ENCODE measurements around the gene FAM222A.
A peak's percentile ranks its signal among the peaks of the same experiment; 100 is the strongest.

FAM222A gene

DNA sequence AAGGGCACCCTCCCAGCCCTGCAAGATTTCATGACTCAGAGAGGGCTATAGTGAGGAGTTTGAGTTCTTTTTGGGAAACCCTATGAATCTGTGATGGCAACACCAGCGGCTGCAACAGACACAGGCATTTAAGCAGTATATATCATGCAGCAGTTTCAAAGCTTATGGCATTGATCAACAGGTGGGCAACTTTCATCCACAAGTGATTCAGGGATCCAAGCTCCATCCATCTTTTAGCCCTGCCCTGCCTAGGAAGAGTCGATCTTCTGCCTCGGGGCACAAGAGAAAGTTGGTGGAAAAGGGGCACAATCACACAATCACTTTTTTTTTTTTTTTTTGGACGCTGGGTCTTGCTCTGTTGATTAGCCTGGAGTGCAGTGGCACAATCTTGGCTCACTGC is 8.3 kb upstream of the FAM222A start:
- Histone ChIP-seq H3K27ac (ENCODE audit: low read length) (no peak overlapping the region), H3K27me3 (ENCODE audit: low read depth, low read length) (no peaks in the 10 kb centered on the region), H3K4me1 (ENCODE audit: control insufficient read depth in 1 of 2, insufficient read depth in 2 of 2, low read length in 2 of 2) (no peaks in the 10 kb centered on the region), H3K9me3 (ENCODE audit: control insufficient read depth in 1 of 2, low read length in 2 of 2) (no peaks in the 10 kb centered on the region), H3K36me3 (ENCODE audit: control insufficient read depth in 1 of 2, insufficient read depth in 2 of 2, low read length in 2 of 2) (no peaks in the 10 kb centered on the region), H3K4me3 (ENCODE audit: low read depth in 1 of 2, low read length in 2 of 2) (no peak overlapping the region)

DNA sequence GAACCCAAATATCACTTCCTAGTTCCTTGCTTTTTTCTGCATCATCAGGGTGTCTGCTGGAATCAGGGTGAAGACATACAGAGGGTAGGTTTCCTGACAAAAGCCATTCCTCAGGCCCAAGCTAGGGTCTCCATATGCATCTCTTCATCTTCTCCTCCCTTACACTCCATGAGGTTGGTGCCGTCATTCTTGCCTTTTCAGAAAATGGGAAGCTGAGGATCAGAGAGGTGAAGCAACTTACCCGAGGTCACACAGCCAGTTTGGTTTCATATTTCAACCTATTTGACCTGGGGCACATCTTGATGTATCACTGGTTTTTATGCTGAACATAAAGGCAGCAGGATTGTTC is 7.3 kb upstream of the FAM222A start:
- no peak overlapping the region for H3K27ac ChIP-seq (ENCODE audit: low read length)
- peaks cover 2% of the 10 kb centered on the region for H3K27me3 ChIP-seq (ENCODE audit: low read depth, low read length)
- no peak overlapping the region for H3K4me3 ChIP-seq (ENCODE audit: low read depth in 1 of 2, low read length in 2 of 2)
- H3K36me3 ChIP-seq (ENCODE audit: control insufficient read depth in 1 of 2, insufficient read depth in 2 of 2, low read length in 2 of 2): no peaks in the 10 kb centered on the region
- no peaks in the 10 kb centered on the region for H3K4me1 ChIP-seq (ENCODE audit: control insufficient read depth in 1 of 2, insufficient read depth in 2 of 2, low read length in 2 of 2)
- no peaks in the 10 kb centered on the region for H3K9me3 ChIP-seq (ENCODE audit: control insufficient read depth in 1 of 2, low read length in 2 of 2)

DNA sequence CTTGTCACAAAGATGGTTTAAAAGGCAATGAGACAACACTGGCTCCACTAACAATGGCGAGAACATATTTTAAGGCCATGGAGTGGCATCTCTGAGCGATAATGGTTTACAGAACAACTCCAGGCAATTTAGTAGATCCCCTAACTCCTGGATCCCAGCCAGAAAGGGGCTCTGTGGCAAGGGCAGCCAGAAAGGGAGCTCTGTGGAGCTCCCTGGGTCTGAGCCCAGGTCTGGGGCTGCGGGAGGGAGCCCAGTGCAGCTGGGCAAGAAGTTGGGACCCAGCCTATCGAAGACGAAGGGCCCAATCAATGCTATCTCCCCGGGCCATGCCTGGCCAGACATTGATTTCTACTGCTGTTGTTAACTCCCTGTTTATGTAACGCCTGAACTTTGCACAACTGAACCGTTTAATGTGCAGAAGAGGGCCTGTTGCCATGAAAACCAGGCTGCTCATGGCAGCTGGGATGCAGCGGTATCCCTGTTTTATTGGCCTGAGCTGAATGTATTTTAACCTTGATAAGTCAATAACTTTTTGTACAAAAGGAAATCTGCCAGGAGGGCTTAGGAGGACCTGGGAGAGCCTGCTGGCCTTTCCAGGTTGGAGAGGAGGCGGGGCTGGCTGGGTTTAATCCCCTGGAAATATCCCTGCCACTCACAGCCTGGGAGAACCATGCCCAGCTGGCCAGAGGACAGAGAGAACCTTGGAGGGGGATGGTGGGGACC is 6.7 kb upstream of the FAM222A start:
- Histone ChIP-seq H3K9me3 (ENCODE audit: control insufficient read depth in 1 of 2, low read length in 2 of 2) (no peaks in the 10 kb centered on the region), H3K4me1 (ENCODE audit: control insufficient read depth in 1 of 2, insufficient read depth in 2 of 2, low read length in 2 of 2) (no peaks in the 10 kb centered on the region), H3K4me3 (ENCODE audit: low read depth in 1 of 2, low read length in 2 of 2) (no peak overlapping the region), H3K27me3 (ENCODE audit: low read depth, low read length) (peaks cover 8% of the 10 kb centered on the region), H3K27ac (ENCODE audit: low read length) (no peak overlapping the region), H3K36me3 (ENCODE audit: control insufficient read depth in 1 of 2, insufficient read depth in 2 of 2, low read length in 2 of 2) (no peaks in the 10 kb centered on the region)

DNA sequence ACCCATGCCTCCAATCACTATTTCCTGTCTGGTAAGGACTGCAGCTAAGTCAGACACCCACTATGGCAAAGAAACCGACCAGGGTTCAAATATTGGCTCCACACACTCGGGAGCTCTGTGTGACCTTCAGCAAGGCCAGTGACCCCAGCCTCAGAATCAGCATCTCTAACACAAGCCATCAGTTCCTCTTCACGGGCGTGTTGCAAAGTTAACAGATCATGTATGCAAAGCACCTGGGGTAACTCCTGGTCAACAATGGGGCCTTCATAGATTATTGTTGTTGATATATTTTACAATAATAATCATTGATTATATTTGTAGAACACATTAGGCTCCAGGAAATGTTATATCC is 6.2 kb upstream of the FAM222A start:
- Histone ChIP-seq H3K4me1 (ENCODE audit: control insufficient read depth in 1 of 2, insufficient read depth in 2 of 2, low read length in 2 of 2) (no peaks in the 10 kb centered on the region), H3K27ac (ENCODE audit: low read length) (no peak overlapping the region), H3K27me3 (ENCODE audit: low read depth, low read length) (peaks cover 8% of the 10 kb centered on the region)

DNA sequence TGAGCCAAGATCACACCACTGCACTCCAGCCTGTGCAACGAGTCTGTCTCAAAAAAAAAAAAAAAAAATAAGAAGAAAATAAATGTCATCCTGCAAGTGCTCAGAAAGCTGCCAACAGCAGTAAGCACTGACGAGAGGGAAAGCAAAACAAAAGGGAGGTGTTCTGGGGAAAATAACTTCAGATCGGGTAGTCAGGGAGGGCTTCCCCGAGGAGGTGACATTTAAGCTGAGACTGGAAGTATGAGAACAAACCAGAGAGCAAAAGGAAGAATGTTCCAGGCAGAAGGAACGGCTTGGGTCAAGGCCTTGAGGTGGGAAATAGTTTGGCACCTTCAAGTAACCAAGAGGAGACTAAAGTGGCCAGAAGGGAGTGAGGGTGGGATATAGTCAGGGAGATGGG is 4.7 kb upstream of the FAM222A start:
- Histone ChIP-seq H3K27ac (ENCODE audit: low read length) (no peak overlapping the region), H3K36me3 (ENCODE audit: control insufficient read depth in 1 of 2, insufficient read depth in 2 of 2, low read length in 2 of 2) (no peaks in the 10 kb centered on the region), H3K27me3 (ENCODE audit: low read depth, low read length) (peaks cover 8% of the 10 kb centered on the region), H3K4me3 (ENCODE audit: low read depth in 1 of 2, low read length in 2 of 2) (no peak overlapping the region), H3K4me1 (ENCODE audit: control insufficient read depth in 1 of 2, insufficient read depth in 2 of 2, low read length in 2 of 2) (no peaks in the 10 kb centered on the region), H3K9me3 (ENCODE audit: control insufficient read depth in 1 of 2, low read length in 2 of 2) (no peaks in the 10 kb centered on the region)

More for the DNA sequence above, 6.2 kb upstream of the FAM222A start:
- Histone ChIP-seq H3K9me3 (ENCODE audit: control insufficient read depth in 1 of 2, low read length in 2 of 2) (no peaks in the 10 kb centered on the region), H3K36me3 (ENCODE audit: control insufficient read depth in 1 of 2, insufficient read depth in 2 of 2, low read length in 2 of 2) (no peaks in the 10 kb centered on the region), H3K4me3 (ENCODE audit: low read depth in 1 of 2, low read length in 2 of 2) (no peak overlapping the region)

DNA sequence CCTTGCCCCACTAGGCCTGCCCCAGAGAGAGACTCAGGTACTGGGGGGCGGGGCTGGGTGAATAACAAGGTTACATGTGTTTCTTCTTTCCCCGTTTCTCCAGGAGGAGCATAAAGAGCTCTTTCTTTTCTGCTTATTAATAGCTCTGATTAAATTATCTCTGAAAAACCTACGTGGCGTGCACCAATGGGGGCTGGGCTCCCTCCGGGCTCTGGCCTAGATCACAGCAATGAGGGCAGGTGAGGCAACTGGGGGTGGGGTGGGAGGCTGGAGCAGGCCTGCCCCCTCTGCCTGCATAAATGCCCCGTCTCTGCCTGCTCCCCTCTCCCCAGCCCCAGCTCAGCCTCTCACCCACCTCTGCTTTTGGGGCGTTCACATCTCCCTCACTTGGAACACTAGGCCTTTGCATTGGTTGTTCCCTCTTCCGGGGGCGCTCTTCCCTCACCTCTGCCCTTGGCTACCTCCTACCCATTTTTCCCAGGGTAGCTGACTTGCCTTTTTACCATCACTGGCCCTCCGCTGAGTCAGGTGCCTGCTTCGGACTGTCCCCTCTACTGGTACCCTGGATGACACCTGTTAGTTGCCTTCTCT is 4.1 kb upstream of the FAM222A start:
- Histone ChIP-seq H3K4me3 (ENCODE audit: low read depth in 1 of 2, low read length in 2 of 2) (no peak overlapping the region), H3K4me1 (ENCODE audit: control insufficient read depth in 1 of 2, insufficient read depth in 2 of 2, low read length in 2 of 2) (no peaks in the 10 kb centered on the region), H3K27ac (ENCODE audit: low read length) (peak overlapping the region; percentile 33)

DNA sequence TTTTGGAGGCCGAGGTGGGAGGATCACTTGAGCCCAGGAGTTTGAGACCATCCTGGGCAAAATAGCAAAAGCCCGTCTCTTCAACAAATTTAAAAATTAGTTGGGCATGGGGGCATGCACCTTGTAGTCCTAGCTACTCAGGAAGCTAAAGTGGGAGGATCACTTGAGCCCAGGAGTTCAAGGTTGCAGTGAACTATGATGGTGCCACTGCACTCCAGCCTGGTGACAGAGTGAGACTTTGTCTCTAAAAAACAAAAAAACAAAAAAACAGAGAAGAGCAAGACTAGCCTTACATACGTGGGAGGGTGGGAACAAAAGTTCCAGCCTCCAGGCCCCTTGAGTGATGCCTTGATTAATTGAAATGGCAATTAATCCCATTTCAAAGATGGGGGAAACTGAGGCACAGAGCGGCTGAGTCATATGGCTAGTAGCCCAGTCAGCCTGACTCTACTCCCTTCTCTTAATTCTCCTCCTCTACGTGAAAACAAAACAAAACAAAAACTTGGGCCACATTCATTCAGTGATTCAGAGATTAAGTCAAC is 3.3 kb upstream of the FAM222A start:
- no peaks in the 10 kb centered on the region for H3K36me3 ChIP-seq (ENCODE audit: control insufficient read depth in 1 of 2, insufficient read depth in 2 of 2, low read length in 2 of 2)
- no peak overlapping the region for H3K4me3 ChIP-seq (ENCODE audit: low read depth in 1 of 2, low read length in 2 of 2)
- H3K27ac ChIP-seq (ENCODE audit: low read length): peak overlapping the region; percentile 33
- H3K27me3 ChIP-seq (ENCODE audit: low read depth, low read length): peaks cover 8% of the 10 kb centered on the region
- H3K4me1 ChIP-seq (ENCODE audit: control insufficient read depth in 1 of 2, insufficient read depth in 2 of 2, low read length in 2 of 2): peaks cover 0 to 7% of the 10 kb centered on the region in 2 donors
- no peaks in the 10 kb centered on the region for H3K9me3 ChIP-seq (ENCODE audit: control insufficient read depth in 1 of 2, low read length in 2 of 2)

More for the DNA sequence above, 4.1 kb upstream of the FAM222A start:
- Histone ChIP-seq H3K9me3 (ENCODE audit: control insufficient read depth in 1 of 2, low read length in 2 of 2) (no peaks in the 10 kb centered on the region), H3K36me3 (ENCODE audit: control insufficient read depth in 1 of 2, insufficient read depth in 2 of 2, low read length in 2 of 2) (no peaks in the 10 kb centered on the region), H3K27me3 (ENCODE audit: low read depth, low read length) (peaks cover 8% of the 10 kb centered on the region)

DNA sequence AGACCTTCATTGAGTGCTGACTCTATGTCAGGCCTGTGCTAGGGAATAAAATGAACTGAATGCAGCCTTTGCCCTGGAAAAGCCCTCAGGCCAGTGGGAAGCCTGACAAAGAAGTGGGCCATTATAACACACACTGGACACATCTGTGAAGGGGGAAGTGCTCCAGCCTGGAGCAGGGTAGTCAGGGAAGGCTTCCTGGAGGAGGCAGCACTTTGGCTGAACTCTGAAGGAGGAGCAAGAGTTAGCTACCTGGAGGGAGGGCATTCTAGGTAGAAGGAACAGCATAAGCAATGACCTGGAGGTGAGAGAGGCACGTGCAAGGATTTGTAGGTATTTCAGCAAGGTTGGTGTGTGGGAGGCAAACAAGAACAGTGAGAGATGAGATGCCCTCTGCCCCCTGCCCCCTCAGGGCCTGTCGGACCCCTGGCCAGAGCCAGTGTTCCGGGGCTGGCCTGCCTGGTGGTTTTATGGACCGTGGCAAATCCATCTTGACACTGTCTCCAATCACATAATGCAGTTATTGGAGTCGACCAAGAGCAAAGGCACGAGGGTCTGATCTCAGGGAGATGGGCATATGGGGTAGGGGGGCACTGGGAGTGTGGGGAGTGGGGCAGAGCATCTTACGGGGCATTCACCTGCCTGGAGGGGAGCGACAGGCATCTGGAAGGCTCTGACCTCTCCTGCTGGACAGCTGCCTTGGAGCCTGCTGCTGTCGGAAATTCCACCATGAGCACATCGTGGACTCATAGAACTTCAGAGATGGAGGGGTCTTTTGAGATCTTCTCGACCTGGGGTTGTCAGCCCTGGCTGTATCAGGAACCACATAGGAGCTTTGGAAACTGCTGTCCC is 2.7 kb upstream of the FAM222A start:
- no peaks in the 10 kb centered on the region for H3K36me3 ChIP-seq (ENCODE audit: control insufficient read depth in 1 of 2, insufficient read depth in 2 of 2, low read length in 2 of 2)
- H3K27ac ChIP-seq (ENCODE audit: low read length): no peak overlapping the region
- peaks cover 8% of the 10 kb centered on the region for H3K27me3 ChIP-seq (ENCODE audit: low read depth, low read length)
- H3K4me1 ChIP-seq (ENCODE audit: control insufficient read depth in 1 of 2, insufficient read depth in 2 of 2, low read length in 2 of 2): peaks cover 0 to 14% of the 10 kb centered on the region in 2 donors
- H3K4me3 ChIP-seq (ENCODE audit: low read depth in 1 of 2, low read length in 2 of 2): no peak overlapping the region
- no peaks in the 10 kb centered on the region for H3K9me3 ChIP-seq (ENCODE audit: control insufficient read depth in 1 of 2, low read length in 2 of 2)

DNA sequence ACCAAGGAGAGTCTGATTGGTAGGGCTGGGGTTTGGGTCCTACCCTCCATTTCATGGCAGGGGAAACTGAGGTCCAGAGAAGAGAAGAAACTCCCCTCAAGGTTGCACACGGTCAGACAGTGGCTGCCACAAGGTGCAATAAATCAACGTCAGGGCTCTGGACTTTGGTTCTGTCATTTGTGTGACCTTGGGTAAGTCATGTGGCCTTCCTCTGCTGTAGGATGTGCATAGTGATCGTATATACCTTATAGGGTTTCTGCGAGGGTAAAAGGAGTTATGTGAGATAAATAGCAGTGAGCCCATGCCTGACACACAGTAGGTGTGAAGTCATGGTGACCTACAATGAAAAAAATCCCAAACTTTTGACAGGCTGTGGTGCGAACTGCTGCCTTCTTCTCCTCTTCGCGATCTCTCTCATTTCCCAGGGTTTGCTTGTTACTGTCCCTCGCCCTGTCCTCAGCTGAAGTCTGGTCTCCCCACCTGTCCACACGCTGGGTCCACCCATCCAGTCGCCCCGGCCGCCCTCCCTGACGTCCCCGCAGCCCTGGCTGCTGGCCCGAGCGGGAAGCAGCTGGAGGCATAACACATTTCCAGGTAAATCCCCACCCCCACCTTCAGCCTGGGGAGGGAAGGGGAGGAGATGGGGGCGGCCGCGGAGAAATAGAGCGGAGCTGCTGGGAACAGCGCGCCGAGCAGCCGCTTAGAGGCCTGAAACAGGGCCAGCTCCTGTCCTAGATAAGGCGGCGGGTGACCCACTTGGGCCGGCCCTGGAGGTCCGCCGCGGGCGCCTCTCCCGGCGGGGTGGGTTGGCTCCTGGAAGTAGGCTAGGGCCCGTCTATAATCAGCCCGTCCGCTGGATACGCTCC is 1.8 kb upstream of the FAM222A start:
- Histone ChIP-seq H3K27me3 (ENCODE audit: low read depth, low read length) (peaks cover 8% of the 10 kb centered on the region), H3K9me3 (ENCODE audit: control insufficient read depth in 1 of 2, low read length in 2 of 2) (no peaks in the 10 kb centered on the region), H3K4me1 (ENCODE audit: control insufficient read depth in 1 of 2, insufficient read depth in 2 of 2, low read length in 2 of 2) (peaks cover 2 to 19% of the 10 kb centered on the region in 2 donors), H3K4me3 (ENCODE audit: low read depth in 1 of 2, low read length in 2 of 2) (no peak overlapping the region), H3K27ac (ENCODE audit: low read length) (no peak overlapping the region), H3K36me3 (ENCODE audit: control insufficient read depth in 1 of 2, insufficient read depth in 2 of 2, low read length in 2 of 2) (no peaks in the 10 kb centered on the region)

DNA sequence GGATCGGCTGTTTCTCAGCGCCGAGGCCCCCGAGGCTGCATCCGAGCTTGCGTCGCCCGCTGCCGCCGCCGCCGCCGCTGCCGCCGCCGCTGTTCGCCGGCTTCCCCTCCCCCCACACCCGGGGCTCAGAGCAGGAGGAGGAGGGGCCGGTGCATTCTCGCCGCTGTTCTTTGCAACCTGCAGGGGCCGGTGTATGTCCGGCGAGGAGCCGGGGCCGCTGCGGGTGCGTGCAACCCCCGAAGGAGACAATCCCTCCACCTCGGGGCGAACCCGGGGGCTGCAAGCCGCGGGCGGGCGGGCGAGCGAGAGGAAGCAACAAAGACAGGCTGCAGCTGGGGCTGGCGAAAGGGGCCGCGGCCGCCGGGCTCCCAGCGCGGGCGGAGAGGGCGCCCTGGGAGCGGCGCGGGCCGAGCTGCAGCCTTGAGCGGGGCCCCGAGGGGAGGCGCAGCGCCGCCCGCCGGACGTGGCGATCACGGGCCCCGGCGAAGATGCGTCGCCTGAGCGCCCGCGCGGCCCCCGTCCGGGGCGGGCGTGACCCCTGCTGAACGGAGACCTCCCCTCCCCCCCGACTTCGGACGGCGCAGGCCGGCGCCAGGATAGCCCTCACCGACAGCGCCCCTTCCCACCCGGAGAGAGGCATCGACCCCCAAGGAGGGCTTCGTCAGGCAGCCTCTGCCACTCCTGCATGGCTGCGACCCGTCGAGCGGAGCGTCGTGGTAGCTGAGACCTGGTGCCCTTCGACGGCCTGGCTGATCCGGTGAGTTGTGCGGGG is 702 bp downstream of the FAM222A start:
- H3K4me1 ChIP-seq (ENCODE audit: control insufficient read depth in 1 of 2, insufficient read depth in 2 of 2, low read length in 2 of 2): peaks cover 7 to 37% of the 10 kb centered on the region in 2 donors
- H3K27me3 ChIP-seq (ENCODE audit: low read depth, low read length): peaks cover 22% of the 10 kb centered on the region
- no peaks in the 10 kb centered on the region for H3K36me3 ChIP-seq (ENCODE audit: control insufficient read depth in 1 of 2, insufficient read depth in 2 of 2, low read length in 2 of 2)
- H3K4me3 ChIP-seq (ENCODE audit: low read depth in 1 of 2, low read length in 2 of 2): peak overlapping the region; percentile 37 to 80
- no peaks in the 10 kb centered on the region for H3K9me3 ChIP-seq (ENCODE audit: control insufficient read depth in 1 of 2, low read length in 2 of 2)
- H3K27ac ChIP-seq (ENCODE audit: low read length): no peak overlapping the region

All from muscle layer of duodenum (tissue), 2 donors.